HG03108 (cell line): Measurements from ENCODE around the gene SBF1.

Experiments used
- ATAC-seq: cut with Tn5 transposase; IDR thresholded peaks from one replicate; pipeline ENCODE4 v1.9.1; 2021; ENCODE audit warnings: moderate library complexity; ENCODE audit not compliant: unreplicated experiment

SBF1 gene

GRCh38 chr22:50506611-50507420 lies 32.0 kb upstream of the SBF1 start:
- no peak for ATAC-seq

- ATAC-seq, result no peak
These were observed 31.2 kb upstream of the SBF1 start for GRCh38 chr22:50505776-50506610.

- ATAC-seq, result no peak
These were observed 30.5 kb upstream of the SBF1 start for GRCh38 chr22:50505276-50505775.

GRCh38 chr22:50504369-50505211 lies 29.8 kb upstream of the SBF1 start:
- no peak for ATAC-seq

GRCh38 chr22:50503475-50504145 lies 28.8 kb upstream of the SBF1 start:
- ATAC-seq, result no peak

- ATAC-seq, result no peak
These were observed 28.0 kb upstream of the SBF1 start for GRCh38 chr22:50502628-50503474.

- no peak for ATAC-seq
These were observed 27.3 kb upstream of the SBF1 start for GRCh38 chr22:50502096-50502495.

GRCh38 chr22:50500452-50500851 lies 25.6 kb upstream of the SBF1 start:
- no peak for ATAC-seq

- ATAC-seq, result no peak
These were observed 23.6 kb upstream of the SBF1 start for GRCh38 chr22:50498322-50498890.

GRCh38 chr22:50497093-50497492 lies 22.3 kb upstream of the SBF1 start:
- ATAC-seq, result no peak

GRCh38 chr22:50490531-50491308 lies 15.9 kb upstream of the SBF1 start:
- no peak for ATAC-seq

- ATAC-seq, result no peak
These were observed 14.8 kb upstream of the SBF1 start for GRCh38 chr22:50489363-50490243.

- ATAC-seq, result no peak
These were observed 14.1 kb upstream of the SBF1 start for GRCh38 chr22:50488886-50489285.

GRCh38 chr22:50488006-50488677 lies 13.3 kb upstream of the SBF1 start:
- ATAC-seq, result no peak

GRCh38 chr22:50487290-50488005 lies 12.6 kb upstream of the SBF1 start:
- no peak for ATAC-seq

- no peak for ATAC-seq
These were observed 11.9 kb upstream of the SBF1 start, which contains the start of gene MIOX for GRCh38 chr22:50486561-50487289. Gene MIOX (plus strand): TSS chr22:50486859. CDS start chr22:50486898, 39 bp downstream.
